GM23338 (cell line): ENCODE data around the gene CLEC1A. TPM values are rescaled to one million over a fixed set of nuclear protein-coding genes. Genes with fewer than 3 reads are reported as not detected.

Source experiments
- ATAC-seq: fragments of 200-7000 bp; cut with Tn5 transposase; 3 replicates; pipeline ENCODE4 v1.9.1; 2020
- DNase-seq: peaks from one replicate; pipeline ENCODE4 v3.0.0-alpha.2; 2015; ENCODE audit warnings: low spot score
- H2AFZ ChIP-seq: fragments of 200-600 bp; sonication (generic); 2 replicates; pipeline ENCODE4 v1.8.0; 2016; ENCODE audit warnings: antibody characterized with exemption, mild to moderate bottlenecking, moderate library complexity
- H3F3A ChIP-seq: fragments of 200-600 bp; sonication (generic); replicated peaks from 2 replicates; pipeline ENCODE4 v1.8.0; 2017; ENCODE audit warnings: antibody characterized with exemption, mixed run types, low read depth
- H3K27ac ChIP-seq: fragments of 200-600 bp; sonication (generic); 2 replicates; pipeline ENCODE4 v1.6.1; 2016; ENCODE audit warnings: low read depth
- H3K27me3 ChIP-seq: fragments of 200-600 bp; sonication (generic); 2 replicates; pipeline ENCODE4 v1.8.0; 2016; ENCODE audit warnings: mild to moderate bottlenecking, mixed run types, moderate library complexity; ENCODE audit not compliant: insufficient read depth
- H3K36me3 ChIP-seq: fragments of 200-600 bp; sonication (generic); 2 replicates; pipeline ENCODE4 v1.8.0; 2016; ENCODE audit warnings: mild to moderate bottlenecking; ENCODE audit not compliant: insufficient read depth
- H3K4me1 ChIP-seq: fragments of 200-600 bp; sonication (generic); 2 replicates; pipeline ENCODE4 v1.8.0; 2016; ENCODE audit warnings: mild to moderate bottlenecking, moderate library complexity; ENCODE audit not compliant: insufficient read depth
- H3K4me2 ChIP-seq: fragments of 200-600 bp; sonication (generic); 2 replicates; pipeline ENCODE4 v1.7.1; 2017; ENCODE audit warnings: mixed run types
- H3K4me3 ChIP-seq: fragments of 200-600 bp; sonication (generic); 2 replicates; pipeline ENCODE4 v1.6.1; 2016; ENCODE audit warnings: mixed run types
- H3K79me2 ChIP-seq: fragments of 200-600 bp; sonication (generic); replicated peaks from 2 replicates; pipeline ENCODE4 v1.8.0; 2017; ENCODE audit warnings: mild to moderate bottlenecking; ENCODE audit not compliant: insufficient read depth
- H3K9me2 ChIP-seq: fragments of 200-600 bp; sonication (generic); 2 replicates; pipeline ENCODE4 v1.8.0; 2017; ENCODE audit not compliant: insufficient read depth
- H4K20me1 ChIP-seq: fragments of 200-600 bp; sonication (generic); replicated peaks from 2 replicates; pipeline ENCODE4 v1.8.0; 2017; ENCODE audit warnings: mild to moderate bottlenecking; ENCODE audit not compliant: insufficient read depth
- H3K27ac Mint-ChIP-seq: 2 replicates; pipeline ENCODE4 v1.8.0; 2020; ENCODE audit warnings: inconsistent platforms, mild to moderate bottlenecking, moderate library complexity, mixed read lengths
- H3K27me3 Mint-ChIP-seq: 3 replicates; pipeline ENCODE4 v1.8.0; 2022; ENCODE audit warnings: low read depth, mild to moderate bottlenecking, moderate library complexity, mixed read lengths, inconsistent platforms; ENCODE audit not compliant: insufficient read depth, poor library complexity
- H3K36me3 Mint-ChIP-seq: 3 replicates; pipeline ENCODE4 v1.8.0; 2021; ENCODE audit warnings: low read depth, mild to moderate bottlenecking, inconsistent platforms, moderate library complexity, mixed read lengths
- H3K4me1 Mint-ChIP-seq: 3 replicates; pipeline ENCODE4 v1.8.0; 2020; ENCODE audit warnings: mild to moderate bottlenecking, inconsistent platforms, mixed read lengths
- H3K4me3 Mint-ChIP-seq: 3 replicates; pipeline ENCODE4 v1.8.0; 2021; ENCODE audit warnings: moderate library complexity, mild to moderate bottlenecking, inconsistent platforms, mixed read lengths
- H3K9me3 Mint-ChIP-seq: 3 replicates; pipeline ENCODE4 v1.8.0; 2020; ENCODE audit warnings: moderate library complexity, mild to moderate bottlenecking, inconsistent platforms, mixed read lengths
- CREB1 ChIP-seq: fragments of 250-450 bp; sonication (Bioruptor Pico); IDR thresholded peaks from 2 replicates; pipeline ENCODE4 v1.5.0; 2020; ENCODE audit warnings: low read depth, mild to moderate bottlenecking, moderate library complexity
- CTCF ChIP-seq, 2 experiments: fragments of 200-600 bp in 1 of 2; sonication (generic) in 1 of 2; conservative IDR thresholded peaks; 2 replicates each; pipeline versions ENCODE4 v1.5.1 to v1.6.1; 2016 to 2017; ENCODE audit warnings: antibody characterized with exemption in 2 of 2, low read depth in 2 of 2, mild to moderate bottlenecking in 2 of 2, moderate library complexity in 1 of 2
- ETS1 ChIP-seq: IDR thresholded peaks from 2 replicates; pipeline ENCODE4 v1.6.1; 2016; ENCODE audit warnings: antibody characterized with exemption
- EZH2 ChIP-seq: fragments of 200-600 bp; sonication (generic); IDR thresholded peaks from one replicate; pipeline ENCODE4 v1.8.0; 2017; ENCODE audit warnings: antibody characterized with exemption, mild to moderate bottlenecking, low read depth; ENCODE audit not compliant: unreplicated experiment
- EZH2phosphoT487 ChIP-seq: fragments of 200-600 bp; sonication (generic); IDR thresholded peaks from one replicate; pipeline ENCODE4 v1.8.1; 2018; ENCODE audit warnings: antibody characterized with exemption; ENCODE audit not compliant: unreplicated experiment
- JUNB ChIP-seq: IDR thresholded peaks from one replicate; pipeline ENCODE4 v1.6.1; 2016; ENCODE audit warnings: antibody characterized with exemption; ENCODE audit not compliant: unreplicated experiment
- NANOG ChIP-seq: IDR thresholded peaks from 2 replicates; pipeline ENCODE4 v1.6.1; 2016; ENCODE audit warnings: antibody characterized with exemption, borderline replicate concordance
- POLR2AphosphoS5 ChIP-seq: IDR thresholded peaks from 2 replicates; pipeline ENCODE4 v1.6.1; 2016; ENCODE audit warnings: antibody characterized with exemption, low read depth
- REST ChIP-seq: IDR thresholded peaks from one replicate; pipeline ENCODE4 v1.6.1; 2018; ENCODE audit warnings: antibody characterized with exemption; ENCODE audit not compliant: unreplicated experiment
- STAT1 ChIP-seq: IDR thresholded peaks from one replicate; pipeline ENCODE4 v1.6.1; 2016; ENCODE audit warnings: antibody characterized with exemption; ENCODE audit not compliant: unreplicated experiment
- ZNF114 ChIP-seq: fragments of 250-450 bp; sonication (Bioruptor Pico); IDR thresholded peaks from 2 replicates; pipeline ENCODE4 v1.5.0; 2020; ENCODE audit warnings: mild to moderate bottlenecking, moderate library complexity
- ZNF331 ChIP-seq: fragments of 250-450 bp; sonication (Bioruptor Pico); IDR thresholded peaks from 2 replicates; pipeline ENCODE4 v1.5.0; 2020; ENCODE audit warnings: low read depth, mild to moderate bottlenecking, moderate library complexity
- ZNF462 ChIP-seq: fragments of 250-450 bp; sonication (Bioruptor Pico); IDR thresholded peaks from 2 replicates; pipeline ENCODE4 v1.5.0; 2020; ENCODE audit warnings: mild to moderate bottlenecking, moderate library complexity
- polyA plus RNA-seq: library from polyadenylated mRNA; unstranded; fragments of >200 nt; fragmentation: Nextera tagmentation; extraction: Ambion mirVana; gene quantifications from 2 replicates; pipeline ENCODE4 v1.2.1, GENCODE V29; 2016
- total RNA-seq: library from RNA; depleted of rRNA; stranded (reverse); fragments of >200 nt; shearing (Covaris generic); gene quantifications from 2 replicates; pipeline ENCODE4 v1.2.3, GENCODE V29; 2014

CLEC1A gene
- total and polyA plus RNA-seq, 2 experiments from 2014 or later = 1.1 TPM; not detected in 1

- Mint-ChIP-seq H3K9me3 (no peaks in the 10 kb centered on the region; the same call in 2 of the 3 replicates), H3K36me3 (no peaks in the 10 kb centered on the region), H3K4me3 (no peak overlapping the region), H3K27me3 (peaks cover 2% of the 10 kb centered on the region), H3K27ac (no peak overlapping the region; the same call in 1 of the 2 replicates), H3K4me1 (peaks cover 42% of the 10 kb centered on the region)
- H3K4me1 ChIP-seq = peaks cover 45% of the 10 kb centered on the region
- no peaks in the 10 kb centered on the region for H3K27me3 ChIP-seq
- ATAC-seq = peak; percentile 50
- H2AFZ ChIP-seq = no peak overlapping the region
- peak overlapping the region; percentile 34 for H3K4me2 ChIP-seq
- TF ChIP-seq REST (no peak), ZNF462 (CRISPR knock-in tag) (no peak), EZH2phosphoT487 (no peak), CTCF (conservative IDR thresholded peaks at IDR 0.05; ENCODE audit: low read depth in 2 of 2) (no peak), STAT1 (no peak), ZNF331 (CRISPR knock-in tag) (no peak), JUNB (no peak), ZNF114 (CRISPR knock-in tag) (no peak), POLR2AphosphoS5 (no peak), ETS1 (no peak), NANOG (no peak), CREB1 (CRISPR knock-in tag) (no peak), EZH2 (no peak)
- no peaks in the 10 kb centered on the region for H3F3A ChIP-seq
- 0 out of 2 replicates have a peak overlapping the region, but pooled peaks have one; percentile 79 for H3K27ac ChIP-seq
- H3K36me3 ChIP-seq = no peaks in the 10 kb centered on the region
- peak; percentile 32 for DNase-seq
- H3K4me3 ChIP-seq = 0 out of 2 replicates have a peak overlapping the region, but pooled peaks have one; percentile 1
- no peaks in the 10 kb centered on the region for H3K79me2 ChIP-seq
- H3K9me2 ChIP-seq = no peaks in the 10 kb centered on the region
- H4K20me1 ChIP-seq = no peaks in the 10 kb centered on the region
Observed at GRCh38 chr12:10132850-10133370, 34.1 kb upstream of the CLEC1A start.
